ENCODE data around the gene NUP50.
A peak's percentile ranks its signal among the peaks of the same experiment; 100 is the strongest.

Gene NUP50, protein sequence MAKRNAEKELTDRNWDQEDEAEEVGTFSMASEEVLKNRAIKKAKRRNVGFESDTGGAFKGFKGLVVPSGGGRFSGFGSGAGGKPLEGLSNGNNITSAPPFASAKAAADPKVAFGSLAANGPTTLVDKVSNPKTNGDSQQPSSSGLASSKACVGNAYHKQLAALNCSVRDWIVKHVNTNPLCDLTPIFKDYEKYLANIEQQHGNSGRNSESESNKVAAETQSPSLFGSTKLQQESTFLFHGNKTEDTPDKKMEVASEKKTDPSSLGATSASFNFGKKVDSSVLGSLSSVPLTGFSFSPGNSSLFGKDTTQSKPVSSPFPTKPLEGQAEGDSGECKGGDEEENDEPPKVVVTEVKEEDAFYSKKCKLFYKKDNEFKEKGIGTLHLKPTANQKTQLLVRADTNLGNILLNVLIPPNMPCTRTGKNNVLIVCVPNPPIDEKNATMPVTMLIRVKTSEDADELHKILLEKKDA

GRCh38 chr22:45163451-45164269 is at the start of gene NUP50:
Gene NUP50 (plus strand): TSS chr22:45163925. CDS start chr22:45168178, 4,253 bp downstream.
- peak within 1 kb of the TSS; percentile 99 for H3K27ac ChIP-seq
- peaks cover 34% of the 10 kb centered on the region for H3K36me3 ChIP-seq
- peak; percentile 21; the same call in 1 of the 2 replicates for TF ChIP-seq CTCF (IDR thresholded peaks at IDR 0.05; ENCODE audit: low read depth, low read length)
- H3K4me3 ChIP-seq (ENCODE audit: low read depth, low read length): peak within 1 kb of the TSS; percentile 78
- no peaks in the 10 kb centered on the region for H3K27me3 ChIP-seq (ENCODE audit: insufficient read depth, low read depth, severe bottlenecking)
- no peaks in the 10 kb centered on the region for H3K9me3 ChIP-seq (ENCODE audit: severe bottlenecking)
- peak; percentile 94 for DNase-seq

DNA sequence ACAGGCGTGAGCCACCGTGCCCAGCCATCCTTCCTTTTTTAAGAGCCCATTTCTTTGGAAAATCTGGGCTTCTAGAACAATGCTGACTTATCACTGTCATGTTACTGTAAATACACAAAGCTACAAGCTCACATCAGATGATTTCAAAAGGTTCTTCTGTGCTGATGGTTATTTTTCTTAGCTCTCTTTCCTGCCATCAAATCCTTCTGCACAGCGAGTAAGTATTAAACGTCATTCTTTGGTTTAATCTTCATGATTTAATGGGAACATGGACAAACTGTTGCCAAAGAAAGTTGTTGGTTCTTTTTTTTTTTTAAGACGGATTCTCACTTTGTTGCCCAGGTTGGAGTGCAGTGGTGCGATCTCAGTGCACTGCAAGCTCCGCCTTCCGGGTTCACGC is 43.3 kb upstream of the NUP50 start:
- no peaks in the 10 kb centered on the region for H3K27me3 ChIP-seq (ENCODE audit: insufficient read depth, low read depth, severe bottlenecking)
- H3K36me3 ChIP-seq: no peaks in the 10 kb centered on the region
- DNase-seq: no peak
- no peak for TF ChIP-seq CTCF (IDR thresholded peaks at IDR 0.05; ENCODE audit: low read depth, low read length)
- no peak overlapping the region for H3K4me3 ChIP-seq (ENCODE audit: low read depth, low read length)
- no peak overlapping the region for H3K27ac ChIP-seq
- H3K9me3 ChIP-seq (ENCODE audit: severe bottlenecking): peaks cover 3% of the 10 kb centered on the region

DNA sequence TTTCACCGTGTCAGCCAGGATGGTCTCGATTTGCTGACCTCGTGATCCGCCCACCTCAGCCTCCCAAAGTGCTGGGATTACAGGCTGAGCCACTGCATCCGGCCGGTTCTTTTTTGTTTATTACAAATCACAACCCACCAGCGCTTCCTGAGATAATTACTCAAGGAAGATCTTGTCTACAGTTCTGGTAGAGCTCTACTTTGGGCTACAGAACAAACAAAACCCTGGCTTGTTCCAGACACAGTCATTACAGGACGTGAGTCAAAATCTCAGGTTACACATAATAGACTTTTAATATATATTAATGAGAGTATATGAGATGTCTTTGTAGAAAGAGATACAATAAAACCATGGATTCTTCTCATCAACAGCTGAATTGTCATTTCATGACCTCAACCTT is 42.8 kb upstream of the NUP50 start:
- TF ChIP-seq CTCF (IDR thresholded peaks at IDR 0.05; ENCODE audit: low read depth, low read length): no peak
- Histone ChIP-seq H3K27me3 (ENCODE audit: insufficient read depth, low read depth, severe bottlenecking) (no peaks in the 10 kb centered on the region), H3K27ac (no peak overlapping the region), H3K4me3 (ENCODE audit: low read depth, low read length) (no peak overlapping the region), H3K9me3 (ENCODE audit: severe bottlenecking) (peaks cover 3% of the 10 kb centered on the region), H3K36me3 (no peaks in the 10 kb centered on the region)
- no peak for DNase-seq

DNA sequence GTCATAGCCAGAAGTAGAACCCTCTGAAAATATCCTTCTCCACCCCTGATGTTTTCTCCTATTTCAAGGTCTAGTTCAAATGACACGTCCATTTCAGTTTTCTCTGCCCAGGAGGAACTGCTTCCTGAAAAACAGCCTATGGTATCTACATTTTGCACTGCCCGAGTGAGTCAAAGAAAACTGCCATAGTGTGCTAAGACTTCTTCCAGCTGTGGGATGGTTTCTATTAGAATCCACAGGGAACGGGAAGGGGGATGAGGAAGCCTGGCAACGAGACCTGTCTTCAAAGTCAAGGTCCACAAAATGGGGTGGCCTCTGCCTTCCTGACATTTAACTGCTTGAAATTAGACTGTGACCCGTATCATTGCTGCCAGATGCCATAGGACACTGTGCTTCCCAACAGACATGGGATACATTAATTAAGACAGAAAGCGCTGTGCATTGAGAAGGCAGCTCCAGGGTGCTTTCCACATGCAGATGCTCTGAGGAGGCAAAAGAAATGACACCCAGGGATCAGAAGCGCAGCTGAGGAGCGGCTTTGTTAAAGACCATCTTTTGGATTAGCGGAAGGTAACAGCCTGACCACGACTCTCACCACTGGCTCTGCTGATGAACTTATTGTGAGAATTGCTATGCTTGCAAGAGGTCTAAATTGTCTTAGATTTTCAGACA is 39.4 kb upstream of the NUP50 start:
- no peaks in the 10 kb centered on the region for H3K27me3 ChIP-seq (ENCODE audit: insufficient read depth, low read depth, severe bottlenecking)
- TF ChIP-seq CTCF (IDR thresholded peaks at IDR 0.05; ENCODE audit: low read depth, low read length): no peak
- DNase-seq: peak; percentile 19
- H3K4me3 ChIP-seq (ENCODE audit: low read depth, low read length): no peak overlapping the region
- H3K9me3 ChIP-seq (ENCODE audit: severe bottlenecking): peaks cover 3% of the 10 kb centered on the region
- H3K36me3 ChIP-seq: no peaks in the 10 kb centered on the region
- no peak overlapping the region for H3K27ac ChIP-seq

- Histone ChIP-seq H3K9me3 (ENCODE audit: severe bottlenecking) (peaks cover 3% of the 10 kb centered on the region), H3K36me3 (no peaks in the 10 kb centered on the region), H3K27me3 (ENCODE audit: insufficient read depth, low read depth, severe bottlenecking) (no peaks in the 10 kb centered on the region), H3K27ac (no peak overlapping the region), H3K4me3 (ENCODE audit: low read depth, low read length) (no peak overlapping the region)
- no peak for DNase-seq
- TF ChIP-seq CTCF (IDR thresholded peaks at IDR 0.05; ENCODE audit: low read depth, low read length): no peak
These were observed 38.5 kb upstream of the NUP50 start for GRCh38 chr22:45125188-45125587.

All from WERI-Rb-1 (cell line).